Stimulated activated CD8-positive, alpha-beta memory T cell treated with anti-CD3 and anti-CD28 coated beads, Interleukin-7, amount 100 ng/mL, for 48 hours (primary cell): ENCODE measurements around the gene KRT73.
A peak's percentile ranks its signal among the peaks of the same experiment; 100 is the strongest.

Source experiments
- DNase-seq, 2 donors: peaks; one replicate each; pipeline ENCODE4 v3.0.0-alpha.2; 2020; ENCODE audit warnings: low read depth in 1 of 2; ENCODE audit errors: extremely low read depth in 1 of 2

KRT73 gene

DNA sequence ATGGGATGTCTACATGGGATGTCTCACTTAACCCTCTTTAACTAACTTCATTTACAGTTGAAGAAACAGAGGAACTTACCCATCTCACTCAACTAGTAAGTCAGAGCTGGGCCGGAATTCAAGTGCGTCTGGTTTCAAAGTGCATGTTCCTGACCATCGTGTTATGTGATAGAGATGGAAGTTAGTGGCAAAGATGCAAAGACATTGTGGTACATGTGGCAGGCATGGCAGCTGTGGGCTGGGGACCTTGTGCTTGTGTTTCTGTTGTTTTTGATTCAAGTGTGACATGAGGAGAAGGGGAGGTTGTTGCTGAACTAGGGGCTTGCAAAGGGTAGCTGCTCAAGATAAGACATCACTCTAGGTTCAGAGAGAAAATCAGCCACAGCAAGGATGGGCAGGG lies 42.4 kb downstream of the KRT73 start:
- no peak for DNase-seq

DNA sequence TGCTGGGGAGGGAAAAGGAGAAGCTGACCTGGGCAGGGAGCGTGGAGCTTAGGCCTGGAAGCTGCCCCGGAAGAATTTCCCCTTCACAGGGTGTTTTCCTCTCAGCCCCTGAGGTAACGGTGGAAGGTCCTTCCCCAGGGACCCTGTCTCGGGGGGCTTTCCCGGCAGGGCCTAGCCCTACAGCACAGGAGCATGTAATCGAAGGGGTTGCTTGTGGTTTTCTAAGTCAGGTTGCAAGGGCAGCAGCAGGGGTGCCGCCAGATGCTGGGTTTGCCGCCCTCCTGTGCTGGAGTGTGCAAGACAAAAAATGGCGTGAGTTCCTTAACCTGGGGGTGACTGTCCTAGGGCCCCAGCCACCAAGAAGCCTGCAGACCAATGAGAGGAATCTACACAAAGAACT lies 43.1 kb downstream of the KRT73 start:
- no peak for DNase-seq

DNA sequence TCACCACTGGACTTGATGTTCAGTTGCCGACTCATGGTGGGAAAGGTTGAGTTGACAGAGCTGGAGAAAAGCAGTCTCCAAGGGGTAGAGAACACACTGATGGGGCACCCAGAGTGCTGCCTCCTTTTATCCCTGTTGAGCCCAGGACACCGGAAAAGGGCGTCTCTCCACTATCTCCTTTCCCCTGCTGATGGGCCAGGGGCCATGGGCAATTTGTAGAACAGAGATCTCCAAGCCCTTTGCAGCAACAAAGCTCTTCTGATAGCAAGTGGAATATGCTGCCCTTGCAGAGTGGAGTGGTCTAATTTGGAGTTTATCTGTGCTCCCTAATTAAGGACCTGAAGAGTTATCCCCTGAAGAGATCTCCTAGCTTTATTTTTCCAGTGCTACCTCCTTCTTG lies 44.6 kb downstream of the KRT73 start, which contains the start of gene KRT74:
Gene KRT74 (minus strand): TSS at position 101 of the 400 bp plus-strand sequence. CDS start 66 bp downstream, at position 35.
- no peak for DNase-seq

DNA sequence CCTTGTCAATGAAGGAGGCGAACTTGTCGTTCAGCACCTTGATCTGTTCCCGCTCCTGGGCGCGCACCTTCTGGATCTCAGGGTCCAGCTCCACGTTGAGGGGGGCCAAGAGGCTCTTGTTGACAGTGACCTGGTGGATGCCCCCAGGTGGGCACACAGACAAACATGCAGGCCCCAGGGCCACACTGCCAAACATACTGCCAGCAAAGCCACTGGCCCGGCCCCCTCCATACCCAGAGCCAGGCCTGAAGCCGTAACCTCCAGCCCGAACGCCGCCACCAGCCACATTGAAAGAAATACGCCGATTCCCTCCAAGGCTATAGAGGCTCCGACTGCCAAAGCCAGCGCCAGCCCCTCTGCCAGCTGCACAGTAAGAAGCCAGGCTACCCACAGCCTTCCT lies 45.1 kb downstream of the KRT73 start:
- DNase-seq = no peak

DNA sequence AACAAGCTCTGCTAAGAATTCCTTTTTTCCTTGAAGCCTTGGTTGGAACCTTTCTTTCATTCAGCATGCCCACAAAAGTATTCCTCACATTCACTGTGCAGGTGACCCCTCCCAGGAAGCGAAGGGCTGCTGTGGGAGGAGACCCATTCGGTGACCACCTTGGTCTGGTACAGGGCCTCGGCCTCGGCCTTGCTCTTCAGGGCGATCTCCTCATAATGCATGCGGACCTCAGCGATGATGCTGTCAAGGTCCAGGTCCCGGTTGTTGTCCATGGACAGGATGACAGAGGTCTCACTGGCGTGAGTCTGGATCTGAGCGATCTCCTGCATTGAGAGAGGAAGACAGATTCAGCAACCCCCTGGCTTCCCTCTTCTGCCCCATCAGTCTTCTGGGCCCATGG lies 47.8 kb downstream of the KRT73 start:
- no peak for DNase-seq

DNA sequence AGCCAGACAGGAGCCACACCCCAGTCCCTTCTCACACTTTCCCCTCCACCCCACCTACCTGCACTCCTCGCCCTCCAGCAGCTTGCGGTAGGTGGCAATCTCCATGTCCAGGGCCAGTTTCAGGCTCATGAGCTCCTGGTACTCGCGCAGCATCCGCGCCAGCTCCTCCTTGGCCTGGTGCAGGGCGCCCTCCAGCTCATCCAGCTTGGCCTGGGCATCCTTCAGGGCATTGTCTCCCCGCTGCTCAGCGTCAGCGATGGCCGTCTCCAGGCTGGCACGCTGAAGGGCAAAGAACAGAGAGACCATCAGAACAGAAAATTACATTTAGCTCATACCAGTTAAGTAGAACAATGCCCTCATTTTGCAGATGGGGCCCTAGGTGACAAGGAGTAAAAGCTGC lies 50.2 kb downstream of the KRT73 start:
- no peak for DNase-seq

DNA sequence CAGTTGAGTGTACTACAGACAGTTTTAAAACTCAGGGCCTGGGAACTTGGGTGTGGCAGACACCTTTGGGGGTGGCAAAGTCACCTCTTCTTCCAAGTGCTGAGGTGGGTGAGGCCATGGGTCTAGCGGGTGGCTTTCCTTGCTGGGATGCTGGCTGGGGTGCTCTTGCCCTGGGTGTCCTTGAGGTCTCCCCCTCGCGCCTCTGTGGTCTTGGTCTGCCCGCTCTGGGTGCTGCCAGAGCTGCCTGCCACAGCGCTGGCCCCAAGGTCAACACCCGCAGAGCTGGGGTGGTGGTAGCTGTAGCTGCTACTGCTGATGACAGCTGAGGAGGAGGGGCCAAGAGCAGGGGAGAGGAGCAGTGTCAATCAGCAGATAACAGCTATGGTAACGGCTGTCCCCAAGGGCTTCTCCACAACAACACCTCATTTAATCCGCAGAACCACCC lies 51.5 kb downstream of the KRT73 start:
- DNase-seq = peak; percentile 3 to 13

DNA sequence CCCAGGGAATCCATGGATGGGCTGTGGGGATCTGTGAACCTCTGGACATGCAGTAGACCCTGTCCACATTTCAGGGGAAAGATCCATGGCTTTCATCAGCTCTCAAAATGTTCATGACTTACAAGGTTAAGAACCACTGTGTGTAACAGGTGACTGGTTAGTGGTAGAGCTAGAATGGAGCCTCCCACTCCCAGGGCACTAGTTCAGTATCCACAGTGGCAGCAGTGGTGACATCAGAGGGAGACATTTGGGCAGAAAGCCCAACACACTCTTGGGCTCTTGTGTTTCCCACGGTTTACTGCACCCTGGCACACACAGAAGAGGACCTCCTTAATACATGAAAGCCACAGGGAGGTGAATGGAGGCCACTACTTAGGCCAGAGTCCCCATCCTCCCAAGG lies 53.8 kb downstream of the KRT73 start:
- no peak for DNase-seq

DNA sequence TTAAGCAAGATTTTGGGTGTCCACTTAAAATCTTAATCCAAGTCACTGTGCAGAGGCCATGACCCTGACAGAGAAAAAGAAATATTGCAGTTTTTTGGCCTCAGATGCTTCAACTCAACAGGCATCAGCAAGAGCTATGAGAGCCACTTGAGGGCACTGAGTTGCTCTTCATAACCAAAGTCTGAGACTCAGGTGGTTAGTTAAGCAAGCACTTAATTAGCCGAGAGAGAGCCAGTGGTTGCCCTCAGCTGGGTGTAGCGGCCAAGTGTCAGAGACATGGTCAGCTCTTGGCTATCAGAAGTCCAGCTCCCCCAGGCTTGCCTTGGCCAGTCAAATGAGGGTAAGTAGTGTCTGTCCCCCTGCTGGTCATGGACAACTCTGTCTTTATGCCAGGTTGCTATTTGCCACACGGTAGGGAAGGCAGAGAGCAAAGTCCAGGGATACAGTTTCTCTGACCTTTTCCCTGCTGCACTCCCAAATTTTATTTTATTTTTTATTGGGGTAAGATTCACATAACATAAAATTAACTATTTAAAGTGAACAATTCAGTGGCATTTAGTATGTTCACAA lies 56.4 kb downstream of the KRT73 start:
- DNase-seq = no peak

DNA sequence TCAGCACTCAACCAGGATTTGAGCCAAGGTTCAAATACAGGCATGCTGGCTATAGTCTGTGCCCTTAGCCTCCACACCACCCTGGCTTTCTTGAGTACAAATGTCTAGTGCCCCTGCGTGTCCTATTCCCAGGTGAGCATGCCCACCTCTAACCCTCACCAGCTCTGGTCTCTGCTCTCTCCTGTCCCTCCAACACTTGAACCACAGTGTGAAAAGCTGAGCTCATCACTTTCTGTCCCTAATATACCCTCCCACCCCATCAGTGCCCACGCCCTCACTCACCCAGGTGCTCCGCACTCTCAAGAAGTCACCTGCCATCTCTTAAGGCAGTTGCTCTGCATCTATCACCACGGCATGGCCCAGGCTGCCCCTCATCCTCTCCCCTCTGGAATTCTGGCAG lies 58.4 kb downstream of the KRT73 start:
- DNase-seq = no peak

DNA sequence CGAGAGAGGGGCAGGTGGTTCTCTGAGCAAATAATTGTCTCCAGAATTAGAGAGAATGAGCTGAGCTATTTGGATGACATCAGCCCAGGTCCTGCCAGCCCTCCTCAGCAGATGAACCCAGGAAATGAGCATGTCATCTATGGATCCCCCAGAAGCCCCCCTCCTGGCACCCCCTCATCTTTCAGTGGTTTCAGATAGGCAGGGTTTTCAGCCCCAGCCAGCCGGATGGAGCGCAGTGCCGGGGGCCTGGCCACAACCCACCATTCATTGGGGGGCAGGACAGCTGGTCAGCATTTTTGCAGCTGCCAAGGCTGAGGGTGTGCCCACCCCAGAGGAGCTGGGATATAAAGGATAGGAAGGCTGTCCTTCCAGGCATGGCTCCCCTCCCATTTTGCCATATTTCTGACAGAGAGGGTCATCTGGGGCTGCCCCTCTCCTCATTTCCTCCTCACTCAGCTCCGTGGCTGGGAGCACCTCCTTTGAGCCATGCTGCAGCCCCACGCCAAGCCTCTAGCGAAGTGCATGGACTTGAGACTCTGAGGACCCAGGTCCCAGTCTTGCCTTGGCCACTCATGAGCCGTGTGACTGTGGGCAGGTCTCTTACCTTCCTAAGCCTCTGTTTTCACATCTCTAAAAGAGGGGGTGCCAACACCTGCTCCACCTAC lies 59.4 kb downstream of the KRT73 start:
- no peak for DNase-seq
